Measurements from ENCODE around the gene NLGN2. TPM values are rescaled to one million over a fixed set of nuclear protein-coding genes. Genes with fewer than 3 reads are reported as not detected.
A peak's percentile ranks its signal among the peaks of the same experiment; 100 is the strongest.
"Not testable (repeated sequence)": the region's sequence is repeated elsewhere in the genome, so short reads cannot be mapped to it uniquely, and the experiment has no call there.

Gene NLGN2
- total RNA-seq (2014; rRNA removed; shearing (Covaris generic)), result 5.0 and 6.8 TPM in 2 replicates

- no peaks in the 10 kb centered on the region for H3K9me3 ChIP-seq (replicated peaks)
- no peak within 1 kb of the TSS for H3K27ac ChIP-seq
- no peaks in the 10 kb centered on the region for H3K27me3 ChIP-seq
- H3K4me1 ChIP-seq, result no peaks in the 10 kb centered on the region
- no peak for DNase-seq
- no peak within 1 kb of the TSS for H3K4me3 ChIP-seq
- H3K36me3 ChIP-seq, result no peaks in the 10 kb centered on the region
Measured at GRCh38 chr17:7407485-7408251, at the start of gene NLGN2. Gene NLGN2, plus strand, starts transcription at chr17:7407845. Its CDS starts 411 bp downstream, at chr17:7408256.

GRCh38 chr17:7361906-7362305 lies 45.7 kb upstream of the NLGN2 start:
- no peak overlapping the region for H3K4me3 ChIP-seq
- H3K4me1 ChIP-seq, result no peaks in the 10 kb centered on the region
- no peaks in the 10 kb centered on the region for H3K9me3 ChIP-seq (replicated peaks)
- no peaks in the 10 kb centered on the region for H3K27me3 ChIP-seq
- DNase-seq, result no peak
- no peak overlapping the region for H3K27ac ChIP-seq
- no peaks in the 10 kb centered on the region for H3K36me3 ChIP-seq

GRCh38 chr17:7363311-7363710 lies 44.3 kb upstream of the NLGN2 start:
- no peaks in the 10 kb centered on the region for H3K27me3 ChIP-seq
- no peak overlapping the region for H3K4me3 ChIP-seq
- H3K9me3 ChIP-seq (replicated peaks), result no peaks in the 10 kb centered on the region
- no peaks in the 10 kb centered on the region for H3K36me3 ChIP-seq
- no peaks in the 10 kb centered on the region for H3K4me1 ChIP-seq
- DNase-seq, result no peak
- H3K27ac ChIP-seq, result no peak overlapping the region

GRCh38 chr17:7365963-7366362 lies 41.7 kb upstream of the NLGN2 start:
- H3K27me3 ChIP-seq; H3K9me3 ChIP-seq (replicated peaks); H3K4me3 ChIP-seq; DNase-seq; H3K4me1 ChIP-seq; H3K36me3 ChIP-seq; H3K27ac ChIP-seq: not testable (repeated sequence)

GRCh38 chr17:7367083-7367482 lies 40.6 kb upstream of the NLGN2 start:
- Histone ChIP-seq H3K4me1 (no peaks in the 10 kb centered on the region), H3K27me3 (no peaks in the 10 kb centered on the region), H3K4me3 (no peak overlapping the region), H3K27ac (no peak overlapping the region), H3K36me3 (no peaks in the 10 kb centered on the region), H3K9me3 (replicated peaks) (no peaks in the 10 kb centered on the region)
- DNase-seq, result no peak

GRCh38 chr17:7367918-7368598 lies 39.6 kb upstream of the NLGN2 start:
- no peaks in the 10 kb centered on the region for H3K9me3 ChIP-seq (replicated peaks)
- no peaks in the 10 kb centered on the region for H3K36me3 ChIP-seq
- no peak for DNase-seq
- no peaks in the 10 kb centered on the region for H3K27me3 ChIP-seq
- H3K4me3 ChIP-seq, result no peak overlapping the region
- no peaks in the 10 kb centered on the region for H3K4me1 ChIP-seq
- no peak overlapping the region for H3K27ac ChIP-seq

GRCh38 chr17:7368599-7368994 lies 39.0 kb upstream of the NLGN2 start:
- H3K9me3 ChIP-seq (replicated peaks); H3K4me1 ChIP-seq; H3K4me3 ChIP-seq; H3K27ac ChIP-seq; H3K27me3 ChIP-seq; DNase-seq; H3K36me3 ChIP-seq: not testable (repeated sequence)

- Histone ChIP-seq H3K36me3 (no peaks in the 10 kb centered on the region), H3K27me3 (no peaks in the 10 kb centered on the region), H3K4me3 (no peak overlapping the region), H3K27ac (no peak overlapping the region), H3K9me3 (replicated peaks) (no peaks in the 10 kb centered on the region), H3K4me1 (no peaks in the 10 kb centered on the region)
- no peak for DNase-seq
Measured at GRCh38 chr17:7369825-7370224, 37.8 kb upstream of the NLGN2 start.

- Histone ChIP-seq H3K27ac (no peak overlapping the region), H3K9me3 (replicated peaks) (no peaks in the 10 kb centered on the region), H3K36me3 (no peaks in the 10 kb centered on the region), H3K27me3 (no peaks in the 10 kb centered on the region), H3K4me1 (no peaks in the 10 kb centered on the region), H3K4me3 (no peak overlapping the region)
- no peak for DNase-seq
Measured at GRCh38 chr17:7370853-7371252, 36.8 kb upstream of the NLGN2 start.

GRCh38 chr17:7374353-7374752 lies 33.3 kb upstream of the NLGN2 start:
- Histone ChIP-seq H3K4me3 (no peak overlapping the region), H3K4me1 (no peaks in the 10 kb centered on the region), H3K9me3 (replicated peaks) (0 out of 2 replicates have a peak, but pooled peaks cover 3% of the 10 kb centered on the region), H3K27me3 (no peaks in the 10 kb centered on the region), H3K27ac (no peak overlapping the region), H3K36me3 (no peaks in the 10 kb centered on the region)
- no peak for DNase-seq

GRCh38 chr17:7379134-7379533 lies 28.5 kb upstream of the NLGN2 start:
- Histone ChIP-seq H3K27ac (no peak overlapping the region), H3K4me1 (no peaks in the 10 kb centered on the region), H3K4me3 (no peak overlapping the region), H3K9me3 (replicated peaks) (0 out of 2 replicates have a peak, but pooled peaks cover 3% of the 10 kb centered on the region), H3K36me3 (no peaks in the 10 kb centered on the region), H3K27me3 (no peaks in the 10 kb centered on the region)
- no peak for DNase-seq

GRCh38 chr17:7380321-7380720 lies 27.3 kb upstream of the NLGN2 start:
- no peaks in the 10 kb centered on the region for H3K27me3 ChIP-seq

GRCh38 chr17:7380855-7381683 lies 26.6 kb upstream of the NLGN2 start, which contains the start of gene TNK1:
Gene TNK1, plus strand, starts transcription at chr17:7381089. Its CDS starts 1,838 bp downstream, at chr17:7382927.
- Histone ChIP-seq H3K4me3 (no peak within 1 kb of the TSS), H3K4me1 (no peaks in the 10 kb centered on the region), H3K27ac (no peak within 1 kb of the TSS), H3K36me3 (no peaks in the 10 kb centered on the region), H3K9me3 (replicated peaks) (0 out of 2 replicates have a peak, but pooled peaks cover 3% of the 10 kb centered on the region), H3K27me3 (no peaks in the 10 kb centered on the region)
- no peak for DNase-seq

More at GRCh38 chr17:7380321-7380720, 27.3 kb upstream of the NLGN2 start:
- 0 out of 2 replicates have a peak, but pooled peaks cover 3% of the 10 kb centered on the region for H3K9me3 ChIP-seq (replicated peaks)
- H3K4me3 ChIP-seq, result no peak overlapping the region
- no peak overlapping the region for H3K27ac ChIP-seq
- no peaks in the 10 kb centered on the region for H3K4me1 ChIP-seq
- DNase-seq, result peak; percentile 18 to 28
- no peaks in the 10 kb centered on the region for H3K36me3 ChIP-seq

- no peaks in the 10 kb centered on the region for H3K36me3 ChIP-seq
- H3K27me3 ChIP-seq, result no peaks in the 10 kb centered on the region
Measured at GRCh38 chr17:7382901-7383300, 24.7 kb upstream of the NLGN2 start.

GRCh38 chr17:7383371-7383741 lies 24.3 kb upstream of the NLGN2 start:
- Histone ChIP-seq H3K27me3 (no peaks in the 10 kb centered on the region), H3K27ac (no peak overlapping the region), H3K9me3 (replicated peaks) (0 out of 2 replicates have a peak, but pooled peaks cover 3% of the 10 kb centered on the region), H3K36me3 (no peaks in the 10 kb centered on the region), H3K4me1 (no peaks in the 10 kb centered on the region), H3K4me3 (no peak overlapping the region)
- DNase-seq, result no peak

More at GRCh38 chr17:7382901-7383300, 24.7 kb upstream of the NLGN2 start:
- no peak overlapping the region for H3K4me3 ChIP-seq
- no peak overlapping the region for H3K27ac ChIP-seq
- 0 out of 2 replicates have a peak, but pooled peaks cover 3% of the 10 kb centered on the region for H3K9me3 ChIP-seq (replicated peaks)
- no peaks in the 10 kb centered on the region for H3K4me1 ChIP-seq
- no peak for DNase-seq
